SK-N-SH (cell line): ENCODE data around the gene SHD. TPM values are rescaled to one million over a fixed set of nuclear protein-coding genes. Genes with fewer than 3 reads are reported as not detected.

Experiments
- CTCF ChIA-PET: fragments of 300-600, 350-600 bp; formaldehyde crosslinking; extraction: SDS; loops from one replicate; lab custom pipeline; 2021; lab: Yijun Ruan, JAX
- POLR2A ChIA-PET: fragments of 350-600 bp; sonication (Branson Sonifier 250); formaldehyde crosslinking; extraction: SDS; loops from one replicate; lab custom pipeline; 2020; ENCODE audit warnings: antibody characterized with exemption, inconsistent platforms; lab: Yijun Ruan, JAX
- DNase-seq: peaks from one replicate; pipeline ENCODE4 v3.0.0; 2012
- H2AFZ ChIP-seq: fragments of 200-600 bp; sonication (generic); 2 replicates; pipeline ENCODE4 v1.8.1; 2016; ENCODE audit warnings: antibody characterized with exemption, mild to moderate bottlenecking, low read depth
- H3F3A ChIP-seq: fragments of 200-600 bp; sonication (generic); replicated peaks from 2 replicates; pipeline ENCODE3; 2016; ENCODE audit warnings: antibody characterized with exemption, mild to moderate bottlenecking; ENCODE audit not compliant: insufficient read depth
- H3K27ac ChIP-seq, 2 experiments: fragments of 200-500 bp in 1 of 2; fragments of 200-600 bp in 1 of 2; sonication (Bioruptor generic) in 1 of 2; sonication (generic), shearing (Covaris generic) in 1 of 2; 2 replicates each; pipeline versions ENCODE4 v1.5.1 to v1.6.1; 2014 to 2016; ENCODE audit warnings: low read depth in 2 of 2, inconsistent platforms in 1 of 2, low read length in 1 of 2, mild to moderate bottlenecking in 1 of 2, mixed read lengths in 1 of 2
- H3K27me3 ChIP-seq: fragments of 200-600 bp; sonication (generic), shearing (Covaris generic); 2 replicates; pipeline ENCODE4 v1.6.1; 2016; ENCODE audit warnings: mixed run types; ENCODE audit not compliant: insufficient read depth
- H3K36me3 ChIP-seq, 2 experiments: fragments of 200-500 bp in 1 of 2; fragments of 200-600 bp in 1 of 2; sonication (Bioruptor generic) in 1 of 2; sonication (generic) in 1 of 2; replicated peaks in 1 of 2; 2 replicates each; pipeline versions ENCODE3 to v1.5.1; 2014 to 2016; ENCODE audit warnings: low read length in 1 of 2, mild to moderate bottlenecking in 1 of 2; ENCODE audit not compliant: insufficient read depth in 2 of 2, control insufficient read depth in 1 of 2
- H3K4me1 ChIP-seq, 2 experiments: fragments of 200-500 bp in 1 of 2; fragments of 200-600 bp in 1 of 2; sonication (Bioruptor generic) in 1 of 2; sonication (generic), shearing (Covaris generic) in 1 of 2; 2 replicates each; pipeline versions ENCODE4 v1.5.1 to v1.6.1; 2014 to 2016; ENCODE audit warnings: low read depth in 1 of 2, low read length in 1 of 2, mixed run types in 1 of 2; ENCODE audit not compliant: insufficient read depth in 2 of 2, control insufficient read depth in 1 of 2
- H3K4me2 ChIP-seq: fragments of 200-600 bp; sonication (generic), shearing (Covaris generic); 2 replicates; pipeline ENCODE4 v1.6.1; 2017; ENCODE audit warnings: mixed run types
- H3K4me3 ChIP-seq, 2 experiments: fragments of 200-500 bp in 1 of 2; fragments of 200-600 bp in 1 of 2; sonication (Bioruptor generic) in 1 of 2; sonication (generic), shearing (Covaris generic) in 1 of 2; 2 replicates each; pipeline versions ENCODE4 v1.5.1 to v1.8.1; 2014 to 2016; ENCODE audit warnings: low read depth in 2 of 2, inconsistent platforms in 1 of 2, low read length in 1 of 2, mild to moderate bottlenecking in 1 of 2, mixed read lengths in 1 of 2, moderate library complexity in 1 of 2
- H3K79me2 ChIP-seq: fragments of 200-600 bp; sonication (generic); 2 replicates; pipeline ENCODE4 v1.8.1; 2017; ENCODE audit warnings: mild to moderate bottlenecking; ENCODE audit not compliant: insufficient read depth
- H3K9ac ChIP-seq: fragments of 200-600 bp; sonication (generic); 2 replicates; pipeline ENCODE4 v1.6.1; 2017; ENCODE audit warnings: mixed run types
- H3K9me2 ChIP-seq: fragments of 200-600 bp; sonication (generic); 2 replicates; pipeline ENCODE4 v1.6.1; 2017; ENCODE audit warnings: mixed run types
- H3K9me3 ChIP-seq: fragments of 200-600 bp; sonication (generic); 2 replicates; pipeline ENCODE4 v1.6.1; 2017; ENCODE audit warnings: mixed run types, mild to moderate bottlenecking, moderate library complexity
- H4K20me1 ChIP-seq: fragments of 200-600 bp; sonication (generic); 2 replicates; pipeline ENCODE4 v1.6.1; 2017; ENCODE audit warnings: mild to moderate bottlenecking, mixed run types; ENCODE audit not compliant: insufficient read depth
- ELF1 ChIP-seq: IDR thresholded peaks from 2 replicates; pipeline ENCODE4 v1.4.0; 2012
- EZH2phosphoT487 ChIP-seq: fragments of 200-600 bp; sonication (generic); IDR thresholded peaks from 2 replicates; pipeline ENCODE4 v1.6.1; 2017; ENCODE audit warnings: low read depth, mixed run types, mild to moderate bottlenecking, antibody characterized with exemption, moderate library complexity, borderline replicate concordance
- FOXM1 ChIP-seq: IDR thresholded peaks from 2 replicates; pipeline ENCODE4 v1.4.0; 2012; ENCODE audit warnings: low read depth, mild to moderate bottlenecking
- GATA2 ChIP-seq: sonication (generic); formaldehyde crosslinking; IDR thresholded peaks from 2 replicates; pipeline ENCODE4 v1.5.0; 2020; ENCODE audit warnings: mild to moderate bottlenecking, missing genetic modification reagents
- MAX ChIP-seq: IDR thresholded peaks from 2 replicates; pipeline ENCODE4 v1.4.0; 2012; ENCODE audit warnings: low read depth
- MXI1 ChIP-seq: IDR thresholded peaks from 2 replicates; pipeline ENCODE4 v1.6.1; 2012; ENCODE audit warnings: mild to moderate bottlenecking, low read depth, low read length, improper control_type of control experiment
- NRF1 ChIP-seq: IDR thresholded peaks from 2 replicates; pipeline ENCODE4 v1.6.1; 2012; ENCODE audit warnings: low read depth, mild to moderate bottlenecking, low read length
- POLR2AphosphoS5 ChIP-seq: IDR thresholded peaks from 2 replicates; pipeline ENCODE4 v1.6.1; 2012; ENCODE audit warnings: low read depth, low read length
- RAD21 ChIP-seq: IDR thresholded peaks from 2 replicates; pipeline ENCODE4 v1.6.1; 2012; ENCODE audit warnings: mild to moderate bottlenecking, low read length
- RFX5 ChIP-seq: IDR thresholded peaks from 2 replicates; pipeline ENCODE4 v1.6.1; 2012; ENCODE audit warnings: mild to moderate bottlenecking, improper control_type of control experiment, low read length
- RXRA ChIP-seq: IDR thresholded peaks from 2 replicates; pipeline ENCODE4 v1.4.0; 2012; ENCODE audit warnings: low read depth, mild to moderate bottlenecking, borderline replicate concordance
- SIN3A ChIP-seq: IDR thresholded peaks from 2 replicates; pipeline ENCODE4 v1.6.1; 2012; ENCODE audit warnings: low read depth, mild to moderate bottlenecking, low read length, moderate library complexity, borderline replicate concordance
- SMC3 ChIP-seq: IDR thresholded peaks from 2 replicates; pipeline ENCODE4 v1.6.1; 2012; ENCODE audit warnings: low read depth, low read length, improper control_type of control experiment
- TAF1 ChIP-seq: IDR thresholded peaks from 2 replicates; pipeline ENCODE4 v1.6.1; 2012; ENCODE audit warnings: low read depth, mild to moderate bottlenecking, low read length, moderate library complexity, borderline replicate concordance
- TCF12 ChIP-seq: IDR thresholded peaks from 2 replicates; pipeline ENCODE4 v1.4.0; 2012
- TEAD4 ChIP-seq: IDR thresholded peaks from 2 replicates; pipeline ENCODE4 v1.4.0; 2012; ENCODE audit warnings: mild to moderate bottlenecking, borderline replicate concordance; ENCODE audit not compliant: insufficient read depth
- WGBS: methylation state at CpG from one replicate; pipeline ENCODE4 v1.1.6; 2017; ENCODE audit warnings: low lambda C conversion rate; 5-methylcytosine and 5-hydroxymethylcytosine counted together
- polyA plus RNA-seq, 3 experiments: library from polyadenylated mRNA; depleted of rRNA; stranded (reverse); fragments of >200 nt; gene quantifications; 2 replicates each; pipeline ENCODE4 v1.2.3, GENCODE V29; 2012
- TF ChIP-seq, protein P1 (sequence below): IDR thresholded peaks from 2 replicates; pipeline ENCODE4 v1.4.0; 2012; ENCODE audit warnings: low read depth, borderline replicate concordance

The SHD gene
- polyA plus RNA-seq, 1 of the 3 experiments (the other 2 are of a cell fraction) = 3.1 TPM

DNA sequence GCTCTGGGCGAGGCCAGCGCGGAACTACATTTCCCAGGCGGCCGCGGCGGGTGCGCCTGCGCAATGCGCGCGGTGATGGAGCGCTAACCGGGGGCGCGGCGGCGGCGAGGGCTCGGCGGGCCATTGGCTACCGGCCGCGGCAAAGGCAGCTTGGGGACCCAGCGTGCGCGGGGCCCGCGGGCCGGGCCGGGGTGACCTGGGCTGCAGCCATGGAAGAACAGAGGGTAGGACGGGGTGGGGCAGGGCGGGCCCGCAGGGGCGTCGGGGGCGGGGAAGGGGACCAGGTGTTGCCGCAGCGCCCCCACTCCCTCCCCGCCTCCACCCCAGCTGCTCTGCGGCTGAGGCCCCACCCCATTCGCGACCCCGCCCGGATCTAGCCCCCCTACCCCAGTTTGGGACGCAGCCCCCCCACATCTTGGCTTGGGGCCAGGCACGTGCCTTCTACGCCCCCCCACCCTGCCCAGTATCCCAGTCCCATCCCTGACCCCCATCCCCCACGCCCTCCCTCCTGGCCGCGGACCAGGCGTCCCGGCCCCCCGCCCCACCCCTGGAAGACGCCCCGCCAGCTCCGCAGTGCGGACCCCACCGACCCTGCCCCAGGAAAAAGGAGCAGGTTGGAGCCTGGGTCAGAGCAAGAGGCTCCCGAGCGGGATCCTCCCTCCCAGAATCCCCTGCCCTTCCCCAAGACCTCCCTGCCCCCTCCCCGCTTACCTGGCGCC, 25.6 kb downstream of the SHD start, which contains the start of gene FSD1:
FSD1 (plus strand) TSS at position 61 of the 719 bp plus-strand sequence; CDS start at position 210, 149 bp downstream.
- Histone ChIP-seq H3K4me3 (peak within 1 kb of the TSS; percentile 43 to 51; a peak in 3 of 4 replicates), H2AFZ (no peak within 1 kb of the TSS), H3K27me3 (no peaks in the 10 kb centered on the region), H3F3A (no peaks in the 10 kb centered on the region), H3K27ac (no peak within 1 kb of the TSS; a peak in 1 of 4 replicates), H3K36me3 (peaks cover 4 to 7% of the 10 kb centered on the region in 2 experiments), H3K9ac (no peak within 1 kb of the TSS), H3K4me2 (peak within 1 kb of the TSS; percentile 39; the same call in 1 of the 2 replicates), H4K20me1 (no peaks in the 10 kb centered on the region), H3K79me2 (no peaks in the 10 kb centered on the region), H3K9me3 (no peaks in the 10 kb centered on the region), H3K4me1 (peaks cover 0 to 16% of the 10 kb centered on the region in 2 experiments; a peak in 1 of 4 replicates), H3K9me2 (no peaks in the 10 kb centered on the region)
- POLR2A ChIA-PET = interaction anchor here (2.0 kb wide), 1 partner anchor 39 kb away, joined by 13 read pairs; the partner anchor contains the start of gene MPND
- TF ChIP-seq ELF1 (no peak), RAD21 (no peak), RFX5 (no peak), GATA2 (CRISPR knock-in tag) (no peak), EZH2phosphoT487 (no peak), MAX (no peak), FOXM1 (no peak), TEAD4 (no peak), POLR2AphosphoS5 (no peak), NRF1 (peak; percentile 86), TAF1 (no peak), MXI1 (peak; percentile 28; the same call in 1 of the 2 replicates), RXRA (no peak)
- TF ChIP-seq, protein P1, sequence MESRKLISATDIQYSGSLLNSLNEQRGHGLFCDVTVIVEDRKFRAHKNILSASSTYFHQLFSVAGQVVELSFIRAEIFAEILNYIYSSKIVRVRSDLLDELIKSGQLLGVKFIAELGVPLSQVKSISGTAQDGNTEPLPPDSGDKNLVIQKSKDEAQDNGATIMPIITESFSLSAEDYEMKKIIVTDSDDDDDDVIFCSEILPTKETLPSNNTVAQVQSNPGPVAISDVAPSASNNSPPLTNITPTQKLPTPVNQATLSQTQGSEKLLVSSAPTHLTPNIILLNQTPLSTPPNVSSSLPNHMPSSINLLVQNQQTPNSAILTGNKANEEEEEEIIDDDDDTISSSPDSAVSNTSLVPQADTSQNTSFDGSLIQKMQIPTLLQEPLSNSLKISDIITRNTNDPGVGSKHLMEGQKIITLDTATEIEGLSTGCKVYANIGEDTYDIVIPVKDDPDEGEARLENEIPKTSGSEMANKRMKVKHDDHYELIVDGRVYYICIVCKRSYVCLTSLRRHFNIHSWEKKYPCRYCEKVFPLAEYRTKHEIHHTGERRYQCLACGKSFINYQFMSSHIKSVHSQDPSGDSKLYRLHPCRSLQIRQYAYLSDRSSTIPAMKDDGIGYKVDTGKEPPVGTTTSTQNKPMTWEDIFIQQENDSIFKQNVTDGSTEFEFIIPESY = no peak
- WGBS = 16% methylated on average over 11 of the region's 63 CpGs
- CTCF ChIA-PET = interaction anchor here (1.2 to 4.2 kb wide), 4 partner anchors 9 to 48 kb away, joined by 3 to 22 read pairs (median 8); no protein-coding TSS in a partner anchor
- DNase-seq = peak; percentile 99

- Histone ChIP-seq H3K9me2 (no peaks in the 10 kb centered on the region), H2AFZ (no peak overlapping the region), H4K20me1 (no peaks in the 10 kb centered on the region), H3K9ac (no peak overlapping the region), H3K4me3 (peak overlapping the region in 1 of 2 experiments; percentile 43; a peak in 2 of 4 replicates), H3K27me3 (no peaks in the 10 kb centered on the region), H3K9me3 (no peaks in the 10 kb centered on the region), H3K4me2 (0 out of 2 replicates have a peak overlapping the region, but pooled peaks have one; percentile 24), H3K27ac (no peak overlapping the region), H3F3A (no peaks in the 10 kb centered on the region), H3K36me3 (peaks cover 4 to 7% of the 10 kb centered on the region in 2 experiments), H3K4me1 (peaks cover 0 to 16% of the 10 kb centered on the region in 2 experiments; a peak in 1 of 4 replicates), H3K79me2 (no peaks in the 10 kb centered on the region)
- no peak for DNase-seq
- CTCF ChIA-PET = interaction anchor here (1.2 to 4.2 kb wide), 4 partner anchors 10 to 48 kb away, joined by 3 to 22 read pairs (median 8); no protein-coding TSS in a partner anchor
- POLR2A ChIA-PET = interaction anchor here (2.0 kb wide), 1 partner anchor 38 kb away, joined by 13 read pairs; the partner anchor contains the start of gene MPND
- 85% methylated on average over 7 of the region's 7 CpGs for WGBS
- TF ChIP-seq SMC3 (no peak), SIN3A (no peak), TCF12 (no peak), FOXM1 (no peak)
Measured at GRCh38 chr19:4305257-4305612, 26.2 kb downstream of the SHD start.
